ENCODE data around the gene SDR42E2.
"Not testable (repeated sequence)": the region's sequence is repeated elsewhere in the genome, so short reads cannot be mapped to it uniquely, and the experiment has no call there.

The SDR42E2 gene

DNA sequence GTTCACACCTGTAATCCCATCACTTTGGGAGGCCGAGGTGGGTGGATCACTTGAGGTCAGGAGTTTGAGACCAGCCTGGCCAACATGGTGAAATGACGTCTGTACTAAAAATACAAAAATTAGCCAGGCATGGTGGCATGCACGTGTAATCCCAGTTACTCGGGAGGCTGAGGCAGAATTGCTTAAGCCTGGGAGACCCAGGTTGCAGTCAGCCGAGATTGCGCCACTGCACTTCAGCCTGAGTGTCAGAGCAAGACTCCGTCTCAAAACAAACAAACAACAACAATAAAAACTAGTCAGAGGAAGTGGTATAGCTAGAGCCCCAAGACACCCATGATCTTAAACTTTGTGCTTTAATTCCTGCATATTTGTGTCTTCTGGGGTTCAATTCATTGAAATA lies 9.2 kb upstream of the SDR42E2 start:
- not testable (repeated sequence) for FAIRE-seq; DNase-seq (ENCODE audit: insufficient read length, low spot score)

DNA sequence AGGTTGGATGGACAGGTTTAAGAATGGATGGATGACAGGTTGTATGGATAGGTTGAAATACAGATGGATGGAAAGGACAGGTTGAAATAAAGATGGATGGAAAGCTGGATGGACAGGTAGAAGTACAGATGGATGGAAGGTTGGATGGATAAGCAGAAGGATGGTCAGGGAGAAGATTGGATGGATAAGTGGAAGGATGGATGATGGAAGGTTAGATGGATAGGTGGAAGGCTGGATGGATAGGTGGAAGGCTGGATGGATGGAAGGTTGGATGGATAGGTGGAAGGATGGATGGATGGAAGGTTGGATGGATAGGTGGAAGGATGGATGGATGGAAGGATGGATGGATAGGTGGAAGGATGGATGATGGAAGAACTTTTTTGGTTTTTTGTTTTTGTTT lies 905 bp upstream of the SDR42E2 start:
- FAIRE-seq (no peak), DNase-seq (ENCODE audit: insufficient read length, low spot score) (no peak)

DNA sequence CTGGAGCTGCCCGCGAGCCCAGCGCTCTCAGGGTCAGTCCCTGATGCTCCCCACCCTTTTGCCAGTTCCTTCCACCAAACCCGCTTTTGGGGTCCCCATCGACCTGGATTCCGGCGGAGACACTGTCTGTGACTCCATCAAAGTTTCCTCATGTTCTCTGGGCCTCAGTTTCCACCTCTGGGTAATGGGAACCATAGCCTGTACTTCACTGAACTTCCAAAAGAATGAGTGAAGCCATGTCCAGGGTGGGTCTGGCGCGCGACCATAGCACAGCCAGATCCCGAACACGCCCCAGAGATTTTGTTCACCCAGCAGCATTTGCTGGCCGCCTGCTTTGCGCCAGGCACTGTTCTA lies 327 bp downstream of the SDR42E2 start:
- DNase-seq (ENCODE audit: insufficient read length, low spot score), result no peak

DNA sequence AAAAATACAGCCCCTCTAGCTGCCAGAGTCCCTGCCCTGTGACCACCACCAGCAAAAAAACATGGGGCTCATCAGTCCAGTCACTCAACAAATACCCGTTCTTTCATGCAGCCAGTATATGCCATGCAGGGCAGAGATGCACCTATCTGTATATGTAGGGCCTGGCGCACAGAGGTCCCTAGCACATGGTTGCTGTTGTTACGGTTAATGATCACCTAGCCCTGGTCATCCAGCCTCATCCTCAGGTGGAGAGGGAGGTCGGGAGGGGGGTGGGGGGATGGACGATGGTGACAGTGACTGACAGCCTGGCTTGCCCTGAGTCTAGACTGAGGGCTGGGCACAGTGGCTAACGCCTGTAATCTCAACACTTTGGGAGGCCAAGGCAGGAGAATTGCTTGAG lies 1.5 kb downstream of the SDR42E2 start:
- no peak for DNase-seq (ENCODE audit: insufficient read length, low spot score)
- FAIRE-seq, result no peak

More for the DNA sequence above, 327 bp downstream of the SDR42E2 start:
- FAIRE-seq, result no peak

DNA sequence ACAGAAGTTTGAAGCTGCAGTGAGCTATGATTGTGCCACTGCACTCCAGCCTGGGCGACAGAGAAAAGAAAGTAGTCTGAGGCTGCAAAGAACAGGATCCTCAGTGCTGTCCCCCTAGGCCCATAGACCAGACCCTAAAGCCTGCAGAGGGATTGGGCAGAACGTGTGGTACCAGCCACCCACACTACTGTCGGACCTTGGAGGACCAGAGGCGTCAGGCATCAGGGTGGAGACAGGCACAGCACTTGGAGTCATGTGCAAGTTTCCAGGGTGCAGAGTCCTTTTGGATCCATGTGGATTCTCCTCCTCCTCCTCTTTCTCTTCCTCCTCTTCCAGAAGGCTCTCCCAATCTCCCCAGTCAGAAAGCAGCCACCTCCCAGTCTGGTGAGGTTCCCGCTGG lies 2.2 kb downstream of the SDR42E2 start:
- DNase-seq (ENCODE audit: insufficient read length, low spot score) (no peak), FAIRE-seq (no peak)

DNA sequence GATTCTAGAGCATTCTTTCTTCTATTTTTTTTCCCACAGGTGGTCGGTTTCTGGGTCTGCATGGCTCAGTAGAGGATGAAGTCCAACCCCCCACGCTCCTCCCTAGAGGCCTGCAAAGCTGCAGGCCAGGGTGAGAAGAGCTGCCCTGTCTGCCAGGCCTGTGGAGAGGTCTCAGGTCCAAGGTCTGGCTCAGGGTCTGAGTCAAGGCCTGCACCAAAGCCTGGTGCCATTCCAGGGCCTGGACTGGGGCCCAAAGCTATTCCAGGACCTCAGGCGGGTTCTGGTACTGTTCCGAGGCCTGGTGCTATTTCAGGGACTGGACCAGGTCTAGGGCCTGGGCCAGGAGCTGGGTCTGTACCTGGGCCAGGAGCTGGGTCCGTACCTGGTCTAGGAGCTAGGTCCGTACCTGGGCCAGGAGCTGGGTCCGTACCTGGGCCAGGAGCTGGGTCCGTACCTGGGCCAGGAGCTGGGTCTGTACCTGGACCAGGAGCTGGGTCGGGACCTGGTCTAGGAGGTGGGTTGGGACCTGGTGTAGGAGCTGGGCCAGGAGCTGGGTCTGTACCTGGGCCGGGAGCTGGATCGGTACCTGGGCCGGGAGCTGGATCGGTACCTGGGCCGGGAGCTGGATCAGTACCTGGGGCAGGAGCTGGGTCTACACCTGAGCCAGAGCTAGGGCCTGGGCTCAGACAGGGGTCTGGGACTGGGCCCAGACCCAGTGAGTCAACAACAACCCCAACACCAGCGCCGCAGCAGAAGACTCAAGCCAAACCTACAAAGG lies 3.4 kb downstream of the SDR42E2 start:
- no peak for FAIRE-seq
- DNase-seq (ENCODE audit: insufficient read length, low spot score), result no peak

DNA sequence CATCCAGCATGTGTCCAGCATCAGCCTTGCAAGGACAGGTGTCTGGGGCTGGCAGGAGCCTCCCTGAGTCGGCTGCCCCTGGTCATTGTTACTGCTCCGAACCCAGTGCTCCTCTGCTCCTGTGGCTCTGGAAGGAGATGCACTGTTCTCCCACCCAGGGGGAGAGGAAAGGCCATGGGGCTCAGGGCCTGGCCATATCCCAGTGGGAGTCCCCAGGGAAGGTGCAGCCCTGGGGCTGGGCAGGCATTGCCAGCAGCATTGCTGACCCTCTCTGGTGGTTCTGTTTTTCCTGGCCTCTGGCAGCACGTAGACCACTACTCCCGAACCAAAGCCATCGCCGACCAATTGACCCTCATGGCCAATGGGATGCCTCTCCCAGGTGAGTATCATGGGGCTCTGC lies 9.6 kb downstream of the SDR42E2 start:
- DNase-seq (ENCODE audit: insufficient read length, low spot score) (no peak), FAIRE-seq (no peak)

DNA sequence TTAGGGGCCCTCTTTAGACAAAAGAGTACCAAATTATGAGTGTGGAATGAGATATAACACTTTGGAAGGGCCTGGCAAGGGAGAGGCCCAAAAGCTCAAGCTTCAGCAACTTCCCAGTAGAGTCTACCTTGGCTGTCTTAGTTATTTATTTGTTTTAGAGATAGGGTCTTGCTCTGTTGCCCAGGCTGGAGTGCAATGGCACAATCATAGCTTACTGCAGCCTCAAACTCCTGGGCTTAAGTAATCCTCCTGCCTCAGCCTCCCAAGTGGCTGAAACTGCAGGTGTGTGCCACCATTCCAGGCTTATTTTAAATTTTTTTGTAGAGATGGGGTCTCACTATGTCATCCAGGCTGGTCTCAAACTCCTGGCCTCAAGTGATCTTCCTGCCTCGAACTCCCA lies 10.3 kb downstream of the SDR42E2 start:
- not testable (repeated sequence) for FAIRE-seq

DNA sequence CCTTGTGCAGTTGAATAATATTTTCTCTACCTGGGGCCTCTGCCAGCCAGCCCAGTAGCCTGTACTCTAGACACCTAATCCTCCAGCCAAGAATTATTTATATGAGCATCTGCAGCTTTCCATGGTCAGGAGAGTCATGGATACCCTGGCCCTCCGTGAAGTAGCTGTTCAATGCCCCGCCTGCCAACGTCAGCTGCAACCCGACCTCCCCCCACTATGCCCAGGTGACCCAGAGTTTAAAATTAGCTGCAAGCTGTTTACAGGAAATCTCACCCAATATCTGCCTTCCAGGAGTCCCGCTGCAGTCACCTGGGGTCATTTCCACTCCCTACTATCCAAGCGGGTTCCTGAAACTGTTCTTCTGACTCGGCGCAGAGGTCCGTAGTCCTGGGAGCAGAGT lies 12.3 kb downstream of the SDR42E2 start:
- DNase-seq (ENCODE audit: insufficient read length, low spot score) (no peak), FAIRE-seq (no peak)

More for the DNA sequence above, 10.3 kb downstream of the SDR42E2 start:
- not testable (repeated sequence) for DNase-seq (ENCODE audit: insufficient read length, low spot score)

DNA sequence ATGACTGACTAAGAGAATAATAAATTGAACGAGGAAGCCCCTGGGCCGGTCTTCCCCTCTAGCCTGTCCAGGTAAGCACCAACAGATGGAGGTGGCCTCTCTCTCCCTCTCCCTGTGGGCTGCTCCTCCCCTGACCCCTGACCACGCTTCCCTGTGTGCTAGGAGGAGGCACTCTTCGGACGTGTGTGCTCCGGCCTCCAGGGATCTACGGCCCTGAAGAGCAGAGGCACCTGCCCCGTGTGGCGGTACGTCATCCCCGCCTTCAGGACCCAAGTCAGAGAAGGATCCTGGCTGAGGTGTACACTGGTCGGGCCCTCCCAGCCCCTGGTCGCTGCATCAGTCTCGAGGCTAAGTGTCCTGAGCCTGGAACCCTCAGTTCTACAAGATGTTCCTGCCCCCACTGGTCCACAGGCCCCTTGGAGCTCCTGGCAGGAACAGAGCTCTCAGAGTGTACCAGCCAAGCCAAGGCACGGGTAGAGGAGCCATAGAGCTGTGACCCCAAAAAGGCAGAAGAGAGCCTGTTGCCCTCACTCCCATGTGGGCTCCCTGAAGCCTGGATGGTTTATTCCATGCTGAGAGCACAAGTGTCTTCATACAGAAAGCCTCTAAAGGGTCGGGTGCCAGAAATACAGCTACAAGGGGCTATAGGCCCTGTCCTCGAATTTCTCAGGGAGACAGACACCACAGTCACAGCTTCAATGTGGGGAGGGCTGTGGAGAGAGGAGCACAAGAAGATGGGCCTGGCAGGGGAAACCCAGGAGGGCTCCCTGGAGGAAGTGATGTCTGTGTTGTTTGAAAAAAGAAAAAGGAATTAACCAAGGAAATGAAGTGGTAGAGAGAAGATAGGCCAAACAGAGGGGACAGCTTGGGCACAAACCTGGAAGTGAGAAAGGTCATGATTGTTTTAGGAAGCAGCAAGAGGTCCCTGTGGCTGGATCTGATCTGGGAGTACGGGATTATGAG lies 15.9 kb downstream of the SDR42E2 start:
- FAIRE-seq, result no peak
- no peak for DNase-seq (ENCODE audit: insufficient read length, low spot score)

DNA sequence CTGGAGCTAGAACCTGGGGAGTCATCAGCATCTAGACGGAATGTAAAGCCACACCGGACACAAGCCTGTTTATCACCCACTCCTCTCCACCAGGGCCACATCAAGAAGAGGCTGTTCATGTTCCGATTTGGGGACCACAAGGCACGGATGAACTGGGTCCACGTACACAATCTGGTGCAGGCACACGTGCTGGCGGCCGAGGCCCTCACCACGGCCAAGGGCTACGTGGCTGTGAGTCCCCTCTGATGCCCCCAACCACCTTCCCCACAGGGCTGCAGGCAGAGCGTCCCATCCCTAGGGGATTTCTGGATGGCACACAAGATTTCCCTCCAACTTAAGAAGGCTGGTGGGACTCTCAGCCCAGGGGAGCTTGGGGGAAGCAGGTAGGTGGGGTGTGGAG lies 19.1 kb downstream of the SDR42E2 start:
- no peak for FAIRE-seq
- DNase-seq (ENCODE audit: insufficient read length, low spot score), result no peak

DNA sequence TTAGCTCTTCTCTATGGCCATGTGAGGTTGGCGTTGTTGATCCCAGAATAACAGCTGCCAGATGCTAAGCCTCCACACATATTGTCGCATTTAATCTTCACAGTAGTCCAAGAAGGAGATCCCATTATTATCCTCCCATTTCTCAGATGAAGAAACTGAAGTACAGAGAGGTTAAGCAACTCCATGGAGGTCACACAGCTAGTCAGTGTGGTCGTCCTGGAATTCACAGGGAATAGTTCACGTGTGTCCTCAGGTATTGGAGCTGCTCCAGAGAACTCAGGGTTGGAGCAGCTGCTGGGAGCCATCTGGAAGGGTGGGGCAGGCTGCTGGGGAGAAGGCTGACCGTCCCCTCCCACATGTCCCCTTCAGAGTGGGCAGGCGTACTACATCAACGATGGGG lies 19.5 kb downstream of the SDR42E2 start:
- DNase-seq (ENCODE audit: insufficient read length, low spot score) (no peak), FAIRE-seq (no peak)

DNA sequence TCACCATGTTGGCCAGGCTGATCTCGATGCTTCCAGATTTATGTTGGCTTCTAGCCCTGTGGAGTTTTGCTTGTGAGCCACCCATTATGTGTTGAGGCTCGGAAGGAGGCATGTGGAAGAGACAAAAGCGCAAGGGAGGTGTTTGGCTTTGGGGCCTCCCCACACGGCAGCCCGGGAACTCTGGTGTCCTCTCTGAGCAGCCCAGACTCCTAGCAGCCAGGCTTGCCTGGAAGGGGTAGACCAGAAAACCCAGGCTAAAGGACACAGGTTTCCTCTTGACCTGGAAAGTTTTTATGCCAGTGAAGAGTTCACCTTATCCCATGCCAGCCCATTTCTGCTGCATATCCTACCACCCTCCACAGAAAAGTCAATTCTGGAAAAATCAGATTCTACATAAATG lies 21.0 kb downstream of the SDR42E2 start:
- DNase-seq (ENCODE audit: insufficient read length, low spot score), result no peak
- no peak for FAIRE-seq

DNA sequence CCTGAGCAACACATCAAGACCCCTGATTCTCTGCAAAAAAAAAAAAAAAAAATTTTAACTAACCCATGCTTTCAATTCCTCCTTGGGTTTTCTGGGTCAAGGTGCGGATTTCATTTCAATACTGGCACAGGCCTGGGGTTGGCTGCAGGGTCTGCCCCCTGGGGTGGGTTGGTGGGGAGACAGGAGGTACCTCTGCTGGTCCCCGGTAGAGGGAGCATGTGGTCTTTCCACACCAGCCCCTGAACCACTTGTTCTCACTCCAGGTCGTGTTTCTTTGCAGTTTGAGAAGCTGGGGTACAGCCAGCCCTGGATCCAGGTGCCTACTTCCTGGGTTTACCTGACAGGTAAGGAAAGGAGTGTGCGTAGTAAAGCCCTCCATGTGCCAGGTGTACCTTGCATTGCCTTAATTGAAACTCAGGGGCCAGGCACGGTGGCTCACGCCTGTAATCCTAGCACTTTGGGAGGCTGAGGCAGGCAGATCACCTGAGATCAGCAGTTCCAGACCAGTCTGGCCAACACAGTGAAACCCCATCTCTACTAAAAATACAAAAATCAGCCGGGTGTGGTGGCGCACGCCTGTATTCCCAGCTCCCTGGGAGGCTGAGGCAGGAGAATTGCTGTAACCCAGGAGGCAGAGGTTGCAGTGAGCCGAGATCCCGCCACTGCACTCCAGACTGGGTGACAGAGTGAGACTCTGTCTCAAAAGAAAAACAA lies 21.8 kb downstream of the SDR42E2 start:
- DNase-seq (ENCODE audit: insufficient read length, low spot score) (no peak), FAIRE-seq (no peak)

DNA sequence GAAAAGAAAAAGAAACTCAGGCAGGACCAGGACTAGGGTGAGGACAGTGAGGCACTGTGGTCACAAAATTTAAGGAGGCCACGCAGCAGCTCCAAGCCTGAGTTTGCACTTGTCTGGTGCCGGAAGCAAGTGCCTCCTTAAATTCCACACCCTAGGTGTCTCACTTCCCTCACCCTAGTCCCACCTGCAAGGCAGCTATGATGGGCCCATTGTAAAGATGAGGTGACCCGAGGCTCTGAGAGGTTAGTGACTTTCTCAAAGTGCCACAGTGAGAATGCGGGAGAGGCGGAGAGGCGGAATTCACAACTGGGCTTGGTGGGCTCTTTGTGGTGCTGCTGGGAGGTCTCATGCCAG lies 22.3 kb downstream of the SDR42E2 start:
- no peak for DNase-seq (ENCODE audit: insufficient read length, low spot score)
- no peak for FAIRE-seq

DNA sequence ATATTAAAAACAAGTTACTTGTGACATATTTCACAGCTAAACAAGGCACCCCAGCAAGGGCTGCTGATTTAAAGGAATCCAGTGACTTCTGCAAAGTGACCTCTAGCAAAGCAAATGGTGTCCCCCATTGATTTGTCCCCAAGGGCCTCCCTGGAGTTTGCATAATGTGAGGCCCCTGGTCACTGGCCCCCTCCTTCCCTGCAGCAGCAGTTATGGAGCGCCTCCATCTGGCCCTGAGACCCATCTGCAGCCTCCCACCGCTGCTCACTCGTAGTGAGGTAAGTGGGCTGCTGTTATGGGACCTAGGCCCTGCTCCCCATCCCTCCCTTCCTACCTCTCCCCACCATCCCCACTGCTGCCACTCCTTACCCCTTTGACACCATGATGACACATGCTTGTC lies 24.2 kb downstream of the SDR42E2 start:
- DNase-seq (ENCODE audit: insufficient read length, low spot score), result no peak
- FAIRE-seq, result no peak

DNA sequence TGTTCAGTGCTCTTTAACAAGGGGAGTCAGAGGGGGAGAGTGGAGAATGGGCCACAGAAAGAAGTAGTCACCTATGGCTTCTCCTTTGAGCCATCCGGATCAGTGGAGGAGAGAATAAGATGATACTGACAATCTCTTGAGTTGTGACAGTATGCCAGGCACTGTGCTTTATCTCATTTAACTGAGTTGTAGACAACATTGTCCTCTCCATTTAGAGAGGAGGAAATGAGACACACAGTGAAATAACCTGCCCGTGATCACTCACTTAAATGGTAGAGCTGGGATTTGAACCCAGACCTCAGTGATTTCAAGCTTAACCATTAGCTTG lies 25.9 kb downstream of the SDR42E2 start:
- DNase-seq (ENCODE audit: insufficient read length, low spot score) (no peak), FAIRE-seq (peak; percentile 8)

DNA sequence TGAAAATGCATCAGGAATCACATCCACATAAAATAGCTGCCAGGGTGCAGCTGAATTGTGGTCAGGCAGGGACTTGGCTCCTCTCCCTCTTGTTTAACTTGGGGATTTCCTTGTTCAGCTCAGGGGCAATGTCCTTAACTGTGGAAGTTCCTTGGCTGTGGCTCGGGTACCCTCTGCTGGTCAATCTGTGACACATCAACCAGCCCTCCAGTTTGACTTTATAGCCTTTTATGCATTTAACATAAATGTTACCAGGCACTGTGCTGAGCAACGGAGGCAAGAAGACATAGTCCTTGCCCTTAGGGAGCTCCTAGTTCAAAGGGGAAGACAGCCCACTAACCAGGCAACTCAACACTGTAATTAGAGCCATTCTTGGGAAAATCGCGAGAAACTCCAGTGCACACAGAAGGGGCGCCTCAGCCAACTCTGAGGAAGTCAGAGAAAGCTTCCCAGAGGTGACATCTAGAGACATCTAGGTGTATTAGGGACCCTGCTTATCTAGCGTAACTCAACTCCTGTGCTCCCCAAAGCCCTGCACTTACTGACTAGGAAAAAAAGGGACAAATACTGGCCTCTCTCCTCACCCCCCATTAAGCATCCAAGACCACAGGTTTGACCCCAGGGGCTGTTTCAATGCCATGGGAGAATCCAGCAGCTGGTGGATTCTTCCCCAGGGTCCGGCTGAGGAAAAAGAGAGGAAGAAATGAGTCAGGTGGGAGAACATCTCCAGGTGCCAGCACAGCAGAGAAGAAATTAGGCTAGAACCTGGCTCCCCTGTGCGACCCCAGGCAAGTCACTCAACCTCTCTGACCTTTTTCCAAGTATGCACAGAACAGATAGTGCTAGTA lies 26.5 kb downstream of the SDR42E2 start:
- FAIRE-seq, result peak; percentile 92
- DNase-seq (ENCODE audit: insufficient read length, low spot score), result peak; percentile 65

DNA sequence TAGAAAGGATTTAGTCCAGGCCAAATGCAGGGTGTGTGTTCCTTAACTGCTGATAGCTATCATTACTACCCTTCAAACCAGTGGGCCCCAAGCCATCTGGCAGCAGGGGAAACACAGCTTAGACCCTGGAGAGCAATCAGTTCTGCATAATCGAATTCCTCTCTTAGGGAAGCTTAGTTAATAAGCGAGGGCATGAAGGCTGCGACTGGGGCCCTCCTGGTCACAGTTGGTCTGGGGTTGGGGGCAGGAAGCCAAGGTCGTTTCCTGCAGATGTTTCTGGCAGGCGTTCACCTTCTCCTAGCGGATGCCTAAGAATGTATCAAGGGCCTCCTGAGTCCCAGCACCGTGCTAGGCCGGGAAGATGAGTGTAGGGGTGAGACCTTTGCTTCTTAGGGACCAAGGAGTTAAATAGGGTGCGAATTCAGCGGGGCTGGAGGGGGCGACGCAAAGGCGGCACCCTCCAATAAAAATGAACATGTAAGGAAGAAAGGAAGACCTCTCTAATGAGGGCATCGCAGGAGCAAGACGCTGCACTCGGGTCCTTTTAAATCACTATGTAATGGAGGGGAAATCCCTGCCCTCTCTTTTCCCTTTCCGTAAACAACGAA lies 27.3 kb downstream of the SDR42E2 start:
- no peak for DNase-seq (ENCODE audit: insufficient read length, low spot score)
- peak; percentile 72 for FAIRE-seq
